GM12873 (cell line): Measurements from ENCODE around the gene ELFN1.

ENCODE experiments used
- TF ChIP-seq, protein P1 (sequence below): IDR thresholded peaks from 2 replicates; pipeline ENCODE4 v1.5.1; 2012; ENCODE audit warnings: low read depth, mild to moderate bottlenecking, moderate library complexity, low read length, control low read depth; ENCODE audit not compliant: insufficient read depth; ENCODE audit errors: missing control alignments

ELFN1 gene

GRCh38 chr7:1695800-1696454 lies 25.9 kb downstream of the ELFN1 start:
- TF ChIP-seq, protein P1, sequence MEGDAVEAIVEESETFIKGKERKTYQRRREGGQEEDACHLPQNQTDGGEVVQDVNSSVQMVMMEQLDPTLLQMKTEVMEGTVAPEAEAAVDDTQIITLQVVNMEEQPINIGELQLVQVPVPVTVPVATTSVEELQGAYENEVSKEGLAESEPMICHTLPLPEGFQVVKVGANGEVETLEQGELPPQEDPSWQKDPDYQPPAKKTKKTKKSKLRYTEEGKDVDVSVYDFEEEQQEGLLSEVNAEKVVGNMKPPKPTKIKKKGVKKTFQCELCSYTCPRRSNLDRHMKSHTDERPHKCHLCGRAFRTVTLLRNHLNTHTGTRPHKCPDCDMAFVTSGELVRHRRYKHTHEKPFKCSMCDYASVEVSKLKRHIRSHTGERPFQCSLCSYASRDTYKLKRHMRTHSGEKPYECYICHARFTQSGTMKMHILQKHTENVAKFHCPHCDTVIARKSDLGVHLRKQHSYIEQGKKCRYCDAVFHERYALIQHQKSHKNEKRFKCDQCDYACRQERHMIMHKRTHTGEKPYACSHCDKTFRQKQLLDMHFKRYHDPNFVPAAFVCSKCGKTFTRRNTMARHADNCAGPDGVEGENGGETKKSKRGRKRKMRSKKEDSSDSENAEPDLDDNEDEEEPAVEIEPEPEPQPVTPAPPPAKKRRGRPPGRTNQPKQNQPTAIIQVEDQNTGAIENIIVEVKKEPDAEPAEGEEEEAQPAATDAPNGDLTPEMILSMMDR: no peak

GRCh38 chr7:1696671-1697498 lies 26.8 kb downstream of the ELFN1 start:
- TF ChIP-seq, protein P1: no peak

GRCh38 chr7:1697499-1698125 lies 27.5 kb downstream of the ELFN1 start:
- TF ChIP-seq, protein P1: no peak

GRCh38 chr7:1698201-1698600 lies 28.1 kb downstream of the ELFN1 start:
- TF ChIP-seq, protein P1: no peak

DNA sequence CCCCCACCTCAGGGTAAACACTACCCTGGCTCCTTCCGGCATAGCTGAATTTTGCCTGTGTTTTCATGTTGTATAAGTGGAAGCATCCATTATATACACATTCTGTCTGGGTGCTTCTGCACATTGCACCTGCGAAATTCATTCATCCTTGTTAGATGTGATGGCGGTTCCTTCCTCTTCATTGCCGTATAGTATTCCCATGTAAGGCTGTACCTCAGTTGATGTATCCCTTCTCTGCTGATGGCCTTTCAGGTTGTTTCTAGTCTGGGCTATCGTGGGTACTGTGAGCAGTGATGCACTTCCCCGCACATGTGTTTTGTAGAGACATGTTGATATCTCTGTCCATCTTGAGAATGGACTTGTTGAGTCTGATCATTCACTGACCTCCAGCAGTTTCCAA lies 28.9 kb downstream of the ELFN1 start:
- TF ChIP-seq, protein P1: no peak

GRCh38 chr7:1700086-1700485 lies 30.0 kb downstream of the ELFN1 start:
- TF ChIP-seq, protein P1: no peak
